CD4-positive, alpha-beta T cell (primary cell): ENCODE data around the gene RBMS1. TPM values are rescaled to one million over a fixed set of nuclear protein-coding genes. Genes with fewer than 3 reads are reported as not detected.
A peak's percentile ranks its signal among the peaks of the same experiment; 100 is the strongest.

ENCODE experiments used
- ATAC-seq: fragments of 200-7000 bp; cut with Tn5 transposase; one replicate; pipeline ENCODE4 v1.10.0; 2022; ENCODE audit warnings: mild to moderate bottlenecking; ENCODE audit not compliant: poor library complexity
- CTCF ChIA-PET: fragments of 350-600 bp; sonication (Branson Sonifier 250); formaldehyde crosslinking; loops from one replicate; lab custom pipeline; 2021; ENCODE audit warnings: antibody characterized with exemption, inconsistent platforms; lab: Charles Lee
- POLR2A ChIA-PET: fragments of 350-600 bp; sonication (Branson Sonifier 250); formaldehyde crosslinking; loops from one replicate; lab custom pipeline; 2021; ENCODE audit warnings: antibody characterized with exemption, inconsistent platforms; lab: Charles Lee
- DNase-seq, 14 experiments: peaks; one replicate each; pipeline ENCODE4 v3.0.0-alpha.2; 2013 to 2020; ENCODE audit warnings: mixed read lengths in 2 of 14
- H3K27ac ChIP-seq, 2 donors: one replicate each; pipeline versions ENCODE4 v1.5.1 to v1.7.0; 2013; ENCODE audit warnings: low read length in 2 of 2, low read depth in 1 of 2, mild to moderate bottlenecking in 1 of 2
- H3K27me3 ChIP-seq, 2 experiments: 1 replicate in 1 of 2; 2 replicates in 1 of 2; pipeline versions ENCODE4 v1.6.1 to v1.7.0; 2013; ENCODE audit warnings: low read length in 2 of 2, control low read depth in 1 of 2, mild to moderate bottlenecking in 1 of 2, moderate library complexity in 1 of 2; ENCODE audit not compliant: insufficient read depth in 2 of 2, control insufficient read depth in 1 of 2
- H3K36me3 ChIP-seq: one replicate; pipeline ENCODE4 v1.6.1; 2013; ENCODE audit warnings: low read length, control low read depth; ENCODE audit not compliant: insufficient read depth
- H3K4me1 ChIP-seq: one replicate; pipeline ENCODE4 v1.6.1; 2013; ENCODE audit warnings: low read length, control low read depth; ENCODE audit not compliant: insufficient read depth
- H3K4me3 ChIP-seq: one replicate; pipeline ENCODE4 v1.5.1; 2013; ENCODE audit warnings: mild to moderate bottlenecking, low read length, moderate library complexity
- H3K9me3 ChIP-seq, 2 experiments: 1 replicate in 1 of 2; 2 replicates in 1 of 2; pipeline versions ENCODE4 v1.6.1 to v1.7.0; 2013; ENCODE audit warnings: low read length in 2 of 2, mild to moderate bottlenecking in 2 of 2, control low read depth in 1 of 2, moderate library complexity in 1 of 2; ENCODE audit not compliant: control insufficient read depth in 1 of 2, insufficient read depth in 1 of 2
- H3K27ac Mint-ChIP-seq: one replicate; pipeline ENCODE4 v1.8.0; 2020; ENCODE audit warnings: mixed read lengths
- H3K27me3 Mint-ChIP-seq: one replicate; pipeline ENCODE4 v1.8.0; 2021; ENCODE audit warnings: mixed read lengths
- H3K36me3 Mint-ChIP-seq: one replicate; pipeline ENCODE4 v1.8.0; 2021; ENCODE audit warnings: low read depth, mixed read lengths
- H3K4me1 Mint-ChIP-seq: one replicate; pipeline ENCODE4 v1.8.0; 2021; ENCODE audit warnings: low read depth, mixed read lengths
- H3K4me3 Mint-ChIP-seq: one replicate; pipeline ENCODE4 v1.8.0; 2020; ENCODE audit warnings: mild to moderate bottlenecking, mixed read lengths
- H3K9me3 Mint-ChIP-seq: one replicate; pipeline ENCODE4 v1.8.0; 2020; ENCODE audit warnings: mixed read lengths
- intact Hi-C, 2 experiments: fragments of 100-400 bp; cut with DNase I in 1 of 2; cut with micrococcal nuclease in 1 of 2; formaldehyde crosslinking; loops; one replicate each; pipeline versions ENCODE4 v1.15.1 to v1.9.0; 2023 to 2025; cut with DNase I, micrococcal nuclease
- total RNA-seq, 174 experiments: library from RNA in 2 of 174; stranded (reverse) in 2 of 174; gene quantifications; one replicate each; pipeline ENCODE4 v1.2.3 and lab custom pipeline; 2021 to 2026
- TF ChIP-seq, protein P1 (sequence below): fragments of 200-600 bp; IDR thresholded peaks from one replicate; pipeline ENCODE4 v1.8.0; 2022; ENCODE audit warnings: antibody characterized with exemption, mild to moderate bottlenecking

The RBMS1 gene
- total RNA-seq, 2 experiments from 2014 or later, result 88.6 to 90.3 TPM

- ChIA-PET POLR2A (interaction anchor here (0.6 to 3.6 kb wide), 23 partner anchors 10 to 92 kb away, joined by 3 to 65 read pairs (median 4); no protein-coding TSS in a partner anchor), CTCF (interaction anchor here (0.8 to 3.2 kb wide), 4 partner anchors 13 to 32 kb away, joined by 3 to 13 read pairs (median 4); no protein-coding TSS in a partner anchor)
- Mint-ChIP-seq H3K36me3 (peaks cover 30% of the 10 kb centered on the region), H3K9me3 (no peaks in the 10 kb centered on the region), H3K27me3 (no peaks in the 10 kb centered on the region), H3K4me3 (peak overlapping the region; percentile 89), H3K4me1 (peaks cover 86% of the 10 kb centered on the region), H3K27ac (peak overlapping the region; percentile 90)
- ATAC-seq (peak; percentile 84), DNase-seq (peak; percentile 57 to 97 (median 68))
- Histone ChIP-seq H3K27me3 (no peaks in the 10 kb centered on the region), H3K9me3 (no peaks in the 10 kb centered on the region), H3K4me1 (peaks cover 55% of the 10 kb centered on the region), H3K4me3 (peak overlapping the region; percentile 73), H3K36me3 (peaks cover 3% of the 10 kb centered on the region), H3K27ac (peak overlapping the region; percentile 55 to 96)
- TF ChIP-seq, protein P1, sequence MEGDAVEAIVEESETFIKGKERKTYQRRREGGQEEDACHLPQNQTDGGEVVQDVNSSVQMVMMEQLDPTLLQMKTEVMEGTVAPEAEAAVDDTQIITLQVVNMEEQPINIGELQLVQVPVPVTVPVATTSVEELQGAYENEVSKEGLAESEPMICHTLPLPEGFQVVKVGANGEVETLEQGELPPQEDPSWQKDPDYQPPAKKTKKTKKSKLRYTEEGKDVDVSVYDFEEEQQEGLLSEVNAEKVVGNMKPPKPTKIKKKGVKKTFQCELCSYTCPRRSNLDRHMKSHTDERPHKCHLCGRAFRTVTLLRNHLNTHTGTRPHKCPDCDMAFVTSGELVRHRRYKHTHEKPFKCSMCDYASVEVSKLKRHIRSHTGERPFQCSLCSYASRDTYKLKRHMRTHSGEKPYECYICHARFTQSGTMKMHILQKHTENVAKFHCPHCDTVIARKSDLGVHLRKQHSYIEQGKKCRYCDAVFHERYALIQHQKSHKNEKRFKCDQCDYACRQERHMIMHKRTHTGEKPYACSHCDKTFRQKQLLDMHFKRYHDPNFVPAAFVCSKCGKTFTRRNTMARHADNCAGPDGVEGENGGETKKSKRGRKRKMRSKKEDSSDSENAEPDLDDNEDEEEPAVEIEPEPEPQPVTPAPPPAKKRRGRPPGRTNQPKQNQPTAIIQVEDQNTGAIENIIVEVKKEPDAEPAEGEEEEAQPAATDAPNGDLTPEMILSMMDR, result no peak
- intact Hi-C loops, result loop anchor here (1.0 to 10.0 kb wide), 8 partner anchors 12 to 838 kb away; partner anchors contain the start of gene RBMS1 (in 2 of the 2)
Measured at GRCh38 chr2:160406591-160407392, 86.8 kb downstream of the RBMS1 start.

- H3K4me1 ChIP-seq, result peaks cover 43% of the 10 kb centered on the region
- Mint-ChIP-seq H3K4me3 (peak overlapping the region; percentile 89), H3K27ac (peak overlapping the region; percentile 90), H3K4me1 (peaks cover 85% of the 10 kb centered on the region), H3K27me3 (no peaks in the 10 kb centered on the region), H3K36me3 (peaks cover 30% of the 10 kb centered on the region), H3K9me3 (no peaks in the 10 kb centered on the region)
- peaks cover 3% of the 10 kb centered on the region for H3K36me3 ChIP-seq
- peak overlapping the region; percentile 55 to 96 for H3K27ac ChIP-seq
- DNase-seq (no peak), ATAC-seq (no peak)
- ChIA-PET POLR2A (interaction anchor here (0.6 to 3.6 kb wide), 3 partner anchors 11 to 34 kb away, joined by 3 to 65 read pairs (median 6); no protein-coding TSS in a partner anchor), CTCF (interaction anchor here (1.0 to 1.7 kb wide), 2 partner anchors 111 to 589 kb away, joined by 3 read pairs; no protein-coding TSS in a partner anchor)
- no peaks in the 10 kb centered on the region for H3K27me3 ChIP-seq
- peak overlapping the region; percentile 73 for H3K4me3 ChIP-seq
- intact Hi-C loops, result loop anchor here (5.0 to 10.0 kb wide), 4 partner anchors 72 to 840 kb away; partner anchors contain the start of gene RBMS1 (in 1 of the 2)
- no peaks in the 10 kb centered on the region for H3K9me3 ChIP-seq
- TF ChIP-seq, protein P1, result no peak
Measured at GRCh38 chr2:160405077-160405867, 88.3 kb downstream of the RBMS1 start.
